ENCODE data around the gene ICAM3.
A peak's percentile ranks its signal among the peaks of the same experiment; 100 is the strongest.
"Not testable (repeated sequence)": the region's sequence is repeated elsewhere in the genome, so short reads cannot be mapped to it uniquely, and the experiment has no call there.

The ICAM3 gene

GRCh38 chr19:10339380-10339960 lies at the start of gene ICAM3:
Gene ICAM3, minus strand, starts transcription at chr19:10339624. Its CDS starts 10 bp downstream, at chr19:10339614.
- DNase-seq (ENCODE audit: low read depth in 2 of 3, low spot score in 2 of 3), result peak; percentile 48 to 50 (median 50)

- peak; percentile 52 to 87 (median 78) for DNase-seq (ENCODE audit: low read depth in 2 of 3, low spot score in 2 of 3)
These were observed 49.5 kb upstream of the ICAM3 start for GRCh38 chr19:10388957-10389356.

- DNase-seq (ENCODE audit: low read depth in 2 of 3, low spot score in 2 of 3), result no peak
These were observed 45.2 kb upstream of the ICAM3 start for GRCh38 chr19:10384580-10384979.

GRCh38 chr19:10383223-10383499 lies 43.7 kb upstream of the ICAM3 start:
- not testable (repeated sequence) for DNase-seq (ENCODE audit: low read depth in 2 of 3, low spot score in 2 of 3)

GRCh38 chr19:10380313-10381102 lies 41.1 kb upstream of the ICAM3 start, which contains the start of gene TYK2:
Gene TYK2, minus strand, starts transcription at chr19:10380572. Its CDS starts 2,166 bp downstream, at chr19:10378406.
- peak; percentile 87 to 97 (median 91) for DNase-seq (ENCODE audit: low read depth in 2 of 3, low spot score in 2 of 3)

- DNase-seq (ENCODE audit: low read depth in 2 of 3, low spot score in 2 of 3), result no peak
These were observed 40.5 kb upstream of the ICAM3 start for GRCh38 chr19:10379880-10380312.

- no peak for DNase-seq (ENCODE audit: low read depth in 2 of 3, low spot score in 2 of 3)
These were observed 38.7 kb upstream of the ICAM3 start for GRCh38 chr19:10378124-10378523.

- DNase-seq (ENCODE audit: low read depth in 2 of 3, low spot score in 2 of 3), result not testable (repeated sequence)
These were observed 37.8 kb upstream of the ICAM3 start for GRCh38 chr19:10377140-10377640.

- no peak for DNase-seq (ENCODE audit: low read depth in 2 of 3, low spot score in 2 of 3)
These were observed 35.5 kb upstream of the ICAM3 start for GRCh38 chr19:10374931-10375330.

GRCh38 chr19:10372690-10373089 lies 33.3 kb upstream of the ICAM3 start:
- DNase-seq (ENCODE audit: low read depth in 2 of 3, low spot score in 2 of 3), result no peak

GRCh38 chr19:10368101-10368803 lies 28.8 kb upstream of the ICAM3 start:
- no peak for DNase-seq (ENCODE audit: low read depth in 2 of 3, low spot score in 2 of 3)

GRCh38 chr19:10366950-10367512 lies 27.6 kb upstream of the ICAM3 start:
- not testable (repeated sequence) for DNase-seq (ENCODE audit: low read depth in 2 of 3, low spot score in 2 of 3)

GRCh38 chr19:10365518-10365917 lies 26.1 kb upstream of the ICAM3 start:
- no peak for DNase-seq (ENCODE audit: low read depth in 2 of 3, low spot score in 2 of 3)

GRCh38 chr19:10364644-10365043 lies 25.2 kb upstream of the ICAM3 start:
- no peak for DNase-seq (ENCODE audit: low read depth in 2 of 3, low spot score in 2 of 3)

- DNase-seq (ENCODE audit: low read depth in 2 of 3, low spot score in 2 of 3), result no peak
These were observed 24.4 kb upstream of the ICAM3 start for GRCh38 chr19:10363789-10364281.

- DNase-seq (ENCODE audit: low read depth in 2 of 3, low spot score in 2 of 3), result no peak
These were observed 22.8 kb upstream of the ICAM3 start for GRCh38 chr19:10362259-10362658.

- DNase-seq (ENCODE audit: low read depth in 2 of 3, low spot score in 2 of 3), result no peak
These were observed 22.2 kb upstream of the ICAM3 start for GRCh38 chr19:10361569-10362011.

- DNase-seq (ENCODE audit: low read depth in 2 of 3, low spot score in 2 of 3), result no peak
These were observed 17.0 kb upstream of the ICAM3 start for GRCh38 chr19:10356431-10356830.

GRCh38 chr19:10353793-10354391 lies 14.5 kb upstream of the ICAM3 start:
- peak in 1 of 3 experiments; percentile 29 for DNase-seq (ENCODE audit: low read depth in 2 of 3, low spot score in 2 of 3)

GRCh38 chr19:10352764-10353671 lies 13.6 kb upstream of the ICAM3 start:
- no peak for DNase-seq (ENCODE audit: low read depth in 2 of 3, low spot score in 2 of 3)
